ENCODE measurements around the gene CD38.

The CD38 gene

GRCh38 chr4:15885422-15885821 is 107.3 kb downstream of the CD38 start:
- no peak for DNase-seq (ENCODE audit: low read depth)
- no peak overlapping the region for H3K4me3 ChIP-seq (ENCODE audit: low read length)
- no peak for TF ChIP-seq CTCF (IDR thresholded peaks at IDR 0.05; ENCODE audit: insufficient read depth, low read depth, low read length, missing control alignments)

DNA sequence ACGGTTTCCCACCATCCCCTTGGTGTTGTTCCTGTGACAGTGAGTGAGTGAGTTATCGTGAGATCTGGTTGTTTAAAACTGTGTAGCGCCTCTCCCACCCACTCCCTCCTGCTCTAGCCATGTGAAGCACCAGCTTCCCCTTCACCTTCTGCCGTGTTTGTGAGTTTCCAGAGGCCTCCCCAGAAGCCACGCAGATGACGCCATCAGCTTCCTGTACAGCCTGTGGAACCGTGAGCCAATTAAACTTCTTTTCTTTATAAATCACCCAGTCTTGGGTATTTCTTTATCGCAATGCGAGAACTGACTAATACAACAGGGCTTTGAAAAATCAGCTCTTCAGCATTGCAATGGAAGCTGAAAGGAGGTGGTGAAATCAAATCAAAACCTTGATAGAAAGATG is 110.4 kb downstream of the CD38 start:
- H3K4me3 ChIP-seq (ENCODE audit: low read length): no peak overlapping the region
- TF ChIP-seq CTCF (IDR thresholded peaks at IDR 0.05; ENCODE audit: insufficient read depth, low read depth, low read length, missing control alignments): no peak
- no peak for DNase-seq (ENCODE audit: low read depth)

DNA sequence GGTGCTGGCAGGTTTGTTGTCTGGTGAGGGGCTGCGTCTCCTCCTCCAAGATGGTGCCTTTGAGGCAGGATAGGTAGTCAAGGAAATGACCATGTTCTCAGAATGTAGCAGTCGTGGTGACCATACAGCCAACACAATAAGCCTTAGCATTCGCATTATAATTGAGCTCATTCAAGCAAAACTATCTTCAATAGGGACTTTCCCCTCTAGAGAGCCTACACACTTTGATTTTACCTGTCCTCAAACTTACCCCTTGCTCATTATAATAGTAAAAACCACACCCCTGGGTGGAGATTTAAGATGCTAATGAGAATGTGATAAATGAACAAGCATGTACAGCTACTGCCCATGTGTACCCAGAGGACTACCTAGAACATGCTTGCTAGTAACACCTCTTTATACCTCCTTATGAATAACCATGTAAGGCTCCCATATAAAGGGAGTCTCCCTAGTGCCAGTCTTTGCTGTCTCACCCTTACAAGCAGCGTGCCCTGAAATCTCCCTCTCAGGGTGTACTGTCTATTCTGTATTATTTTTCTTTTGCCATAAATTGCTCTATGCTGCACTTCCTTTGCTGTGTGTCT is 112.2 kb downstream of the CD38 start:
- no peak for TF ChIP-seq CTCF (IDR thresholded peaks at IDR 0.05; ENCODE audit: insufficient read depth, low read depth, low read length, missing control alignments)
- no peak overlapping the region for H3K4me3 ChIP-seq (ENCODE audit: low read length)
- DNase-seq (ENCODE audit: low read depth): no peak

DNA sequence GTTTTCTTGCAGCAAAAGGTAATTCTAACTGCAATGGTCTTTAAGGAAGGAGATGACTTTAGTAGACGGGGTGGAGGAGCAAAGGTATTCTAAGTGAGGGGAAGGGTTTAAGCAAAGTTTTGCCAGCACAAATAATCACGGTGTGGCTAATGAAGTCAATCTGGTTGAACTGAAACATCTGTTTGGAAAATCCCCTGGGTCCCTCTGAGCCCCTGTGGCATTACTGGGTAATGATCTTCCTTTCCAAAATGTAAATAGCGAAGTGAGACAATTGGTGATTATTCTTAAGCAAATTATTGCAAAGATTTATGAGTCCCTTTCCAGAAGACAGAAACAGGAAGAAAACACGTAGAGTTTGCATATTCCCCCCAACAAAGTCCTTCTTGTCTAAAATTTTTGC is 113.2 kb downstream of the CD38 start:
- no peak for DNase-seq (ENCODE audit: low read depth)
- TF ChIP-seq CTCF (IDR thresholded peaks at IDR 0.05; ENCODE audit: insufficient read depth, low read depth, low read length, missing control alignments): no peak
- no peak overlapping the region for H3K4me3 ChIP-seq (ENCODE audit: low read length)

- DNase-seq (ENCODE audit: low read depth): peak; percentile 99
- H3K4me3 ChIP-seq (ENCODE audit: low read length): no peak overlapping the region
- TF ChIP-seq CTCF (IDR thresholded peaks at IDR 0.05; ENCODE audit: insufficient read depth, low read depth, low read length, missing control alignments): no peak
Observed at GRCh38 chr4:15893962-15894361, 115.8 kb downstream of the CD38 start.

GRCh38 chr4:15894393-15894792 is 116.3 kb downstream of the CD38 start:
- no peak for TF ChIP-seq CTCF (IDR thresholded peaks at IDR 0.05; ENCODE audit: insufficient read depth, low read depth, low read length, missing control alignments)
- H3K4me3 ChIP-seq (ENCODE audit: low read length): no peak overlapping the region
- no peak for DNase-seq (ENCODE audit: low read depth)
